Nephron progenitor cell (in vitro differentiated cells): ENCODE data around the gene GPS1.

Experiments used
- DNase-seq: peaks from one replicate; pipeline ENCODE4 v3.0.0; 2021
- H3K27ac Mint-ChIP-seq: 2 replicates; pipeline ENCODE4 v1.8.0; 2021; ENCODE audit warnings: mild to moderate bottlenecking, moderate library complexity, mixed read lengths
- H3K27me3 Mint-ChIP-seq: 2 replicates; pipeline ENCODE4 v1.8.0; 2021; ENCODE audit warnings: mild to moderate bottlenecking, low read depth, mixed read lengths; ENCODE audit not compliant: poor library complexity
- H3K36me3 Mint-ChIP-seq: 2 replicates; pipeline ENCODE4 v1.8.0; 2021; ENCODE audit warnings: low read depth, mixed read lengths
- H3K4me1 Mint-ChIP-seq: 2 replicates; pipeline ENCODE4 v1.8.0; 2021; ENCODE audit warnings: mixed read lengths
- H3K4me3 Mint-ChIP-seq: 2 replicates; pipeline ENCODE4 v1.8.0; 2021; ENCODE audit warnings: mild to moderate bottlenecking, moderate library complexity, mixed read lengths
- H3K9me3 Mint-ChIP-seq: 2 replicates; pipeline ENCODE4 v1.8.0; 2021; ENCODE audit warnings: mild to moderate bottlenecking, moderate library complexity, mixed read lengths
- TF ChIP-seq, protein P1 (sequence below): fragments of 200-600 bp; sonication (generic); IDR thresholded peaks from 2 replicates; pipeline ENCODE4 v1.5.0; 2021; ENCODE audit warnings: antibody characterized with exemption

The GPS1 gene

DNA sequence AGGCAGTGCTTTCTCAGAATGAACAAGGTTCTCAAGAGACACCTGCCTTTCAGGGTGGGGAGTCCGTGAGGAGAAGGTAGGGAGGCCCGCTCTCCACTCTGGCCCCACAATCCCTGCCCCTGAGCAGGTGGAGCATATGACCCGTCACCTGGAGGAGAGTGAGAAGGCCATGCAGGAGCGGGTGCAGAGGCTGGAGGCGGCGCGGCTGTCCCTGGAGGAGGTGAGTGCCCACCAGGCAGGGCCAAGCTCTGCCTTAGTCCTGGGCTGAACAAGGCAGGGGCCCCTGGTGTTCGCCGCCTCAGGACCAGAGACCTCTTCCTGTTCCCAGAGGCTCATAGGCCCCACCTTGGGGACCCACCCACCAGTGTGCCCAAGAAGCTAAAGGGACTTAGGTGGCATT lies 22.7 kb upstream of the GPS1 start:
- H3K9me3 Mint-ChIP-seq = no peaks in the 10 kb centered on the region
- peaks cover 9% of the 10 kb centered on the region for H3K27me3 Mint-ChIP-seq
- no peaks in the 10 kb centered on the region for H3K36me3 Mint-ChIP-seq
- no peak overlapping the region for H3K27ac Mint-ChIP-seq
- peaks cover 17% of the 10 kb centered on the region for H3K4me1 Mint-ChIP-seq
- TF ChIP-seq, protein P1, sequence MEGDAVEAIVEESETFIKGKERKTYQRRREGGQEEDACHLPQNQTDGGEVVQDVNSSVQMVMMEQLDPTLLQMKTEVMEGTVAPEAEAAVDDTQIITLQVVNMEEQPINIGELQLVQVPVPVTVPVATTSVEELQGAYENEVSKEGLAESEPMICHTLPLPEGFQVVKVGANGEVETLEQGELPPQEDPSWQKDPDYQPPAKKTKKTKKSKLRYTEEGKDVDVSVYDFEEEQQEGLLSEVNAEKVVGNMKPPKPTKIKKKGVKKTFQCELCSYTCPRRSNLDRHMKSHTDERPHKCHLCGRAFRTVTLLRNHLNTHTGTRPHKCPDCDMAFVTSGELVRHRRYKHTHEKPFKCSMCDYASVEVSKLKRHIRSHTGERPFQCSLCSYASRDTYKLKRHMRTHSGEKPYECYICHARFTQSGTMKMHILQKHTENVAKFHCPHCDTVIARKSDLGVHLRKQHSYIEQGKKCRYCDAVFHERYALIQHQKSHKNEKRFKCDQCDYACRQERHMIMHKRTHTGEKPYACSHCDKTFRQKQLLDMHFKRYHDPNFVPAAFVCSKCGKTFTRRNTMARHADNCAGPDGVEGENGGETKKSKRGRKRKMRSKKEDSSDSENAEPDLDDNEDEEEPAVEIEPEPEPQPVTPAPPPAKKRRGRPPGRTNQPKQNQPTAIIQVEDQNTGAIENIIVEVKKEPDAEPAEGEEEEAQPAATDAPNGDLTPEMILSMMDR = no peak
- no peak for DNase-seq
- no peak overlapping the region for H3K4me3 Mint-ChIP-seq

DNA sequence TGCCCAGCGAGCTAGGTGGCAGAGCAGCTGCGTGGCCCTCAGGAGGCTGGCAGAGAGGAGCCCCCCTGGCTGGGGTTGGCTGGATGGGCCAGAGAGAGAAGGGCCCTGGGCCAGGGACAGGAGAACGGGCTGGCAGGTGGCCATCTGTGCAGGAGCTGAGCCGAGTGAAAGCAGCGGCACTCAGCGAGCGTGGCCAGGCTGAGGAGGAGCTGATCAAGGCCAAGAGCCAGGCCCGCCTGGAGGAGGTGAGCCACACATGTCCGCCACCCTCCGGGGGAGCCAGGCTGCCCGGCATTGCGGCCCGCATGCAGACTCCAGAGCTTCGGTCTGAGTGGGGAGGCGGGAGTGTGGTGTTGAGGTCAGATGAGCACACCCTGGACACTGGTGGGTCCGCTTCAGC lies 22.3 kb upstream of the GPS1 start:
- H3K4me1 Mint-ChIP-seq = peaks cover 17% of the 10 kb centered on the region
- TF ChIP-seq, protein P1 = no peak
- peak overlapping the region; percentile 81 for H3K27ac Mint-ChIP-seq
- H3K4me3 Mint-ChIP-seq = peak overlapping the region; percentile 72
- H3K9me3 Mint-ChIP-seq = no peaks in the 10 kb centered on the region
- H3K27me3 Mint-ChIP-seq = peaks cover 9% of the 10 kb centered on the region
- DNase-seq = no peak
- no peaks in the 10 kb centered on the region for H3K36me3 Mint-ChIP-seq

DNA sequence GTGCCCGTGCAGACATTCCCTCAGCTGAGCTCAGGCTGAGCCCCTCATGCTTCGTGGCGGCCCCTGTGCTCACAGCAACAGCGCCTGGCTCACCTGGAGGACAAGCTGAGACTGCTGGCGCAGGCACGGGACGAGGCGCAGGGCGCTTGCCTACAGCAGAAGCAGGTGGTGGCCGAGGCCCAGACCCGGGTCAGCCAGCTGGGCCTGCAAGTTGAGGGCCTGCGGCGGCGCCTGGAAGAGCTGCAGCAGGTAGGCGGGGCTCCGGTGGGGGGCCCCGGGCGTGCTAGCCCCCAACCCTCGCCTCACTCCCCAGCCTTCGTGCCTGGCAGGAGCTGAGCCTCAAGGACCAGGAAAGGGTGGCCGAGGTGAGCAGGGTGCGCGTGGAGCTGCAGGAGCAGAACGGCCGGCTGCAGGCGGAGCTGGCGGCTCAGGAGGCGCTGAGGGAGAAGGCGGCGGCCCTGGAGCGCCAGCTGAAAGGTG lies 21.7 kb upstream of the GPS1 start:
- peak overlapping the region; percentile 72 for H3K4me3 Mint-ChIP-seq
- no peaks in the 10 kb centered on the region for H3K9me3 Mint-ChIP-seq
- peaks cover 9% of the 10 kb centered on the region for H3K27me3 Mint-ChIP-seq
- TF ChIP-seq, protein P1 = no peak
- DNase-seq = no peak
- H3K27ac Mint-ChIP-seq = no peak overlapping the region
- no peaks in the 10 kb centered on the region for H3K36me3 Mint-ChIP-seq
- H3K4me1 Mint-ChIP-seq = peaks cover 18% of the 10 kb centered on the region

DNA sequence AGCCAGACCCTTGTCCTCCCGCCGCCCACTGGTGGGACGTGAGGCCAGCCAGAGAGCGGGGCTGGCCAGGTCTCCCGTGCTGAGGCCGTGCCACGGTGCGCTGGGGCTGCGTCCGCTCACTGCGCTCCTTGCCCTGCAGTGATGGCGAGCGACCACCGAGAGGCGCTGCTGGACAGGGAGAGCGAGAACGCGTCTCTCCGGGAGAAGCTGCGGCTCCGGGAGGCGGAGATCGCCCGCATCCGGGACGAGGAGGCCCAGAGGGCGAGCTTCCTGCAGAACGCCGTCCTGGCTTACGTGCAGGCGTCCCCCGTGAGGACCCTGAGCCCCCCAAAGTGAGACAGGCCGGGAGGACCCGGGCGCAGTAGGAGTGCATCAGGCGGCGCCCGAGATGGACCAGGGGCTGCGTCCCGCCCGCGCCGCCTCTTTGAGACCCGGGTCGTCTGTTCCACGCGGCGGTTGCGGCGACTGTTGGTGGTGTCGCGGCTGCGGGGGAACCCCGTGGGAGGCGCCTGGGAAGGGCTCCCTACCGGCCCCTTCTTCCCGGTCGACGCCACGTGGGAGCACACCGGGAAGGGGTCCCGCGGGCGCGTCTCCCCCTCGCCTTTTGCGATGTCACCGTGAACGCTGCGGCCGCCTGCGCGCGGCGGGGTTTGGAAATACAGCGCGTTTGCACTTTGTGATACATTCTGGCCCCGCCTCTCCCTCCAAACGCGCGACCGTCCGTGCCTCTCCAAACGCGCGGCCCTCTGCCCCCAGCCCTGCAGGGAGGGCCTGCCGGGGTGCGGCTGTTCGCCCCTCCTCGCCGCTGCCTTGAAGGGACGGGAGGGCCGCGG lies 21.0 kb upstream of the GPS1 start:
- no peak overlapping the region for H3K27ac Mint-ChIP-seq
- peak; percentile 93 for DNase-seq
- no peaks in the 10 kb centered on the region for H3K9me3 Mint-ChIP-seq
- no peaks in the 10 kb centered on the region for H3K36me3 Mint-ChIP-seq
- peaks cover 25% of the 10 kb centered on the region for H3K4me1 Mint-ChIP-seq
- peak overlapping the region; percentile 80 for H3K4me3 Mint-ChIP-seq
- H3K27me3 Mint-ChIP-seq = peaks cover 9% of the 10 kb centered on the region
- TF ChIP-seq, protein P1 = peak; percentile 90

DNA sequence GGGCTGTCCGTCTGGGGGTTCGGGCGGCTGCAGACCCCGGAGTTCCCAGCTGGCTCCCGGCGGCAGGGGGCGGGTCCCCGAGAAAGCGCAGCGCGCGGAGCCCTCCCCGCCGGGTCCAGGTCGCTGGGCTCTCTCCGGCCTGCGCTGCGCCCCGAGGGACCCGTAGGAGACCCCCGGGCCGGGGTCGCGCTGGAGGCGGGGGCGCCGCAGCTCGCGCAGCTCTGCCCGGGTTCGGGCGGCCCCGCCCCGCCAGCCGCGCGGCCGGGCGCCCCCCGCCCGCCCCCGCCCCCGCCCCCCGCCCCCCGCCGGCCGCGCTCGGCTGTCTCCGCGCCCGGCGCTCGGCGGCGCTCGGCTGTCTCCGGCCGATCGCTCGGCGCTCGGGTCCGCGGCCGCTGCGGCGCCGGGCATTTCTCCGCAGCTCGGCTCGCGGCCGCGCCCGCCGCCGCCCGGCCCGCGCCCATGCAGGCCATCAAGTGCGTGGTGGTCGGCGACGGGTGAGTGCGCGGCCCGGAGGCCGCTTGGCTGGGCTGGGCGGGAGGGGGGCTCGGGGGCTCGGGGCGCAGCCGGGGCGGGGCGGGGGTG lies 20.3 kb upstream of the GPS1 start, which contains the start of gene RAC3:
RAC3 (plus strand) TSS at position 376 of the 582 bp plus-strand sequence; CDS start at position 460, 84 bp downstream.
- TF ChIP-seq, protein P1 = no peak
- Mint-ChIP-seq H3K27ac (no peak within 1 kb of the TSS), H3K9me3 (no peaks in the 10 kb centered on the region), H3K4me1 (peaks cover 28% of the 10 kb centered on the region), H3K27me3 (peaks cover 9% of the 10 kb centered on the region), H3K4me3 (peak within 1 kb of the TSS; percentile 80), H3K36me3 (no peaks in the 10 kb centered on the region)
- DNase-seq = peak; percentile 67
